ENCODE data around the gene MZB1.

The MZB1 gene

DNA sequence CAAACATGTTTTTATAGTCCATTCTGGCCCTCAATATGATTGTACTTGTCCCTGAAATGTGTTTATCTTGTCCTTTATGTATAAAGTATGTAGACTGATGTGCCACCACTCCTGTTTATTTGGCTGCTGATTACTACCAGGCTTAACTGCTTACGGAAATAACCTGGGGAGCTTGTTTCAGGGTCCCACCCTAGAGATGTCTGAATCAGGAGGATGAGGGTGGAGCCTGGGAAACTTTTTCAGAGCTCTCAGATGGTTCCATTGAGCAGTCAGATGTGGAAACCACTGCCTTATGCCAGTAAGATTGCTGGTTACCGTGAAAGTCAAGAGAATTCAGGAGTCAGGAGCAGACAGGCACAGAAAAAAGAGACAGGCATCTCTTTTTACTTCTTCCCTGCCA lies 25.8 kb downstream of the MZB1 start:
- no peak for DNase-seq
- Histone ChIP-seq H3K27me3 (ENCODE audit: control insufficient read depth in 1 of 2, insufficient read depth in 1 of 2, low read length in 2 of 2) (no peaks in the 10 kb centered on the region), H3K23ac (ENCODE audit: low read length in 2 of 2) (no peak overlapping the region), H3K79me1 (replicated peaks; ENCODE audit: low read length, poor library complexity, severe bottlenecking) (peaks cover 9% of the 10 kb centered on the region), H3K27ac (ENCODE audit: low read length, poor library complexity, severe bottlenecking) (no peak overlapping the region), H3K4me2 (ENCODE audit: low read length, poor library complexity, severe bottlenecking) (no peak overlapping the region), H3K14ac (ENCODE audit: low read length in 2 of 2) (no peak overlapping the region), H2BK12ac (ENCODE audit: low read length in 2 of 2) (no peak overlapping the region), H3K36me3 (ENCODE audit: control insufficient read depth in 1 of 2, insufficient read depth in 2 of 2, low read depth in 1 of 2, low read length in 2 of 2) (peaks cover 24 to 45% of the 10 kb centered on the region in 2 experiments), H2BK120ac (ENCODE audit: low read depth, low read length) (no peak overlapping the region), H2BK15ac (ENCODE audit: low read depth, poor library complexity, severe bottlenecking) (no peak overlapping the region), H4K8ac (ENCODE audit: low read length) (no peak overlapping the region), H4K91ac (ENCODE audit: low read length) (no peak overlapping the region), H3K18ac (ENCODE audit: low read depth in 1 of 2, low read length in 2 of 2) (no peak overlapping the region), H2BK5ac (ENCODE audit: low read depth, low read length, poor library complexity, severe bottlenecking) (no peak overlapping the region), H2AFZ (ENCODE audit: low read depth, low read length) (no peak overlapping the region), H3K4ac (ENCODE audit: low read depth in 1 of 2, low read length in 2 of 2) (no peak overlapping the region), H3K4me1 (ENCODE audit: control insufficient read depth, insufficient read depth, low read depth, low read length) (peaks cover 5% of the 10 kb centered on the region), H3K9ac (ENCODE audit: low read length) (no peak overlapping the region), H3K4me3 (ENCODE audit: insufficient read depth in 1 of 2, low read depth in 1 of 2, low read length in 2 of 2) (no peak overlapping the region), H2AK5ac (ENCODE audit: low read length, severe bottlenecking) (no peak overlapping the region), H3K9me3 (ENCODE audit: control insufficient read depth, low read length) (no peaks in the 10 kb centered on the region)
- 100% methylated on average over 1 of the region's 2 CpGs for WGBS

DNA sequence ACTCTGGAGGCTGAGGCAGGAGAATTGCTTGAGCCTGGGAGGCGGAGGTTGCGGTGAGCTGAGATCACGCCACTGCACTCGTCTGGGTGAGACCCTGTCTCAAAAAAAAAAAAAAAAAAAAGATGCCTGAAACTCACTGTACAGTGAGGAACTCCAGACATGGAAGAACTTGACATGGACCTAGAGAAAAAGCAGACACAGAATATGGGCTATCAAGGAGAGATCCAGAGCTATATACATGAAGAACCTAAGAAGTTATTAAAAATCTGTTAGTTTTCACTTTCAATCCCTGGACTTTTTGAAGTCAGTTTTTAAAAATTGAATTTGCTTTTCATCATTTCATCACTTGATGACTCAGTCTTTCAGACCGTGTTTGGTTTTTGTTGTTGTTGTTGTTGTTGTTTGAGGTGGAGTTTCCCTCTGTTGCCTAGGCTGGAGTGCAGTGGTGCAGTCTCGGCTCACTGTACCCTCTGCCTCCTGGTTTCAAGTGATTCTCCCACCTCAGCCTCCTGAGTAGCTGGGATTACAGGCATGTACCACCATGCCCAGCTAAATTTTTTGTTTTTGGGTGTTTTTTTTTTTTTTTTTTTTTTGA lies 27.8 kb downstream of the MZB1 start:
- Histone ChIP-seq H3K18ac (ENCODE audit: low read depth in 1 of 2, low read length in 2 of 2) (no peak overlapping the region), H3K14ac (ENCODE audit: low read length in 2 of 2) (no peak overlapping the region), H2AFZ (ENCODE audit: low read depth, low read length) (no peak overlapping the region), H3K23ac (ENCODE audit: low read length in 2 of 2) (no peak overlapping the region), H3K27me3 (ENCODE audit: control insufficient read depth in 1 of 2, insufficient read depth in 1 of 2, low read length in 2 of 2) (no peaks in the 10 kb centered on the region), H3K4me3 (ENCODE audit: insufficient read depth in 1 of 2, low read depth in 1 of 2, low read length in 2 of 2) (no peak overlapping the region), H3K9me3 (ENCODE audit: control insufficient read depth, low read length) (no peaks in the 10 kb centered on the region), H3K79me1 (replicated peaks; ENCODE audit: low read length, poor library complexity, severe bottlenecking) (peaks cover 7% of the 10 kb centered on the region), H3K4me2 (ENCODE audit: low read length, poor library complexity, severe bottlenecking) (no peak overlapping the region), H3K36me3 (ENCODE audit: control insufficient read depth in 1 of 2, insufficient read depth in 2 of 2, low read depth in 1 of 2, low read length in 2 of 2) (peaks cover 26 to 40% of the 10 kb centered on the region in 2 experiments), H2BK120ac (ENCODE audit: low read depth, low read length) (no peak overlapping the region), H4K8ac (ENCODE audit: low read length) (no peak overlapping the region), H2BK5ac (ENCODE audit: low read depth, low read length, poor library complexity, severe bottlenecking) (no peak overlapping the region), H2BK15ac (ENCODE audit: low read depth, poor library complexity, severe bottlenecking) (no peak overlapping the region), H2AK5ac (ENCODE audit: low read length, severe bottlenecking) (no peak overlapping the region), H2BK12ac (ENCODE audit: low read length in 2 of 2) (no peak overlapping the region), H3K27ac (ENCODE audit: low read length, poor library complexity, severe bottlenecking) (no peak overlapping the region), H3K4me1 (ENCODE audit: control insufficient read depth, insufficient read depth, low read depth, low read length) (peaks cover 6% of the 10 kb centered on the region), H3K9ac (ENCODE audit: low read length) (no peak overlapping the region), H4K91ac (ENCODE audit: low read length) (no peak overlapping the region), H3K4ac (ENCODE audit: low read depth in 1 of 2, low read length in 2 of 2) (no peak overlapping the region)
- DNase-seq, result no peak
- WGBS, result 87% methylated on average over 5 of the region's 6 CpGs

DNA sequence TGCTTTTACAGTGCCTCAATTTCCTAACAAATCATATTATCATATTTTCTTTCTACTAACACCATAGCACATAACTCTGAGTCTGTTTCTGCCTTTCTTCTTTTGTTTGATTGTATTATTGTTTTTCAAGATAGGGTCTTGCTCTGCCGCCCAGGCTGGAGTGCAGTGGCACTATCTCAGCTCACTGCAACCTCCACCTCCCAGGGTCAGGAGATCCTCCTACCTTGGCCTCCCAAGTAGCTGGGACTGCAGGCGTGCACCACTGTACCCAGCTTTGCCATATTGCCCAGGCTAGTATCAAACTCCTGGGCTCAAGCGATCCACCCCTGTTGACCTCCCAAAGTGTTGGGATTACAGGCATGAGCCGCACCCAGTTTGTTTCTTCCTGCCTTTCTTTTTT lies 29.3 kb downstream of the MZB1 start:
- peaks cover 5% of the 10 kb centered on the region for H3K79me1 ChIP-seq (replicated peaks; ENCODE audit: low read length, poor library complexity, severe bottlenecking)
- no peak overlapping the region for H3K4ac ChIP-seq (ENCODE audit: low read depth in 1 of 2, low read length in 2 of 2)
- no peak overlapping the region for H3K4me2 ChIP-seq (ENCODE audit: low read length, poor library complexity, severe bottlenecking)
- H3K36me3 ChIP-seq (ENCODE audit: control insufficient read depth in 1 of 2, insufficient read depth in 2 of 2, low read depth in 1 of 2, low read length in 2 of 2), result peaks cover 19 to 24% of the 10 kb centered on the region in 2 experiments
- no peak overlapping the region for H3K14ac ChIP-seq (ENCODE audit: low read length in 2 of 2)
- no peaks in the 10 kb centered on the region for H3K27me3 ChIP-seq (ENCODE audit: control insufficient read depth in 1 of 2, insufficient read depth in 1 of 2, low read length in 2 of 2)
- WGBS, result 100% methylated on average over 4 of the region's 4 CpGs
- H3K9me3 ChIP-seq (ENCODE audit: control insufficient read depth, low read length), result no peaks in the 10 kb centered on the region
- no peak overlapping the region for H3K18ac ChIP-seq (ENCODE audit: low read depth in 1 of 2, low read length in 2 of 2)
- no peak overlapping the region for H2BK15ac ChIP-seq (ENCODE audit: low read depth, poor library complexity, severe bottlenecking)
- no peak overlapping the region for H2BK12ac ChIP-seq (ENCODE audit: low read length in 2 of 2)
- H3K4me3 ChIP-seq (ENCODE audit: insufficient read depth in 1 of 2, low read depth in 1 of 2, low read length in 2 of 2), result no peak overlapping the region
- H2AFZ ChIP-seq (ENCODE audit: low read depth, low read length), result no peak overlapping the region
- H3K4me1 ChIP-seq (ENCODE audit: control insufficient read depth, insufficient read depth, low read depth, low read length), result peaks cover 6% of the 10 kb centered on the region
- no peak overlapping the region for H3K9ac ChIP-seq (ENCODE audit: low read length)
- no peak overlapping the region for H2BK5ac ChIP-seq (ENCODE audit: low read depth, low read length, poor library complexity, severe bottlenecking)
- no peak overlapping the region for H3K27ac ChIP-seq (ENCODE audit: low read length, poor library complexity, severe bottlenecking)
- no peak for DNase-seq
- H4K91ac ChIP-seq (ENCODE audit: low read length), result no peak overlapping the region
- no peak overlapping the region for H2AK5ac ChIP-seq (ENCODE audit: low read length, severe bottlenecking)
- no peak overlapping the region for H4K8ac ChIP-seq (ENCODE audit: low read length)
- no peak overlapping the region for H3K23ac ChIP-seq (ENCODE audit: low read length in 2 of 2)
- no peak overlapping the region for H2BK120ac ChIP-seq (ENCODE audit: low read depth, low read length)

DNA sequence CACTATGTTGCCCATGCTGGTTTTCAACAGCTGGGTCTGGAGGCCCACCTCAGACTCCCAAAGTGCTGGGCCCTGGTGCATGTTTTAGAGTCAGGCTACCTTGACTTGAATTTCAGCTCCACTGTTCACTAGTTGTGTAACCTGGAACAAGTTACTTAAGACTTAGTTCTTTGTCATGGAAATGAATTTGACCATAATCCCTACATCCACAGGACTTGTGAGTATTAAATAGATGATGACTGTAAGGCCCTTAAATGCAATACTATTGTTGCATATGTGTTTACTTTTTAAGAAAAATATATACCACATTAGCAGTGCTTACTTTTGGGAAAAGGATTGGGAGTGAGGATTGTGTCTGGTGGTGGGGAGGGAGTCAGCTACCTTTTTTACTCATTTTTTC lies 31.6 kb downstream of the MZB1 start:
- no peak overlapping the region for H3K9ac ChIP-seq (ENCODE audit: low read length)
- no peaks in the 10 kb centered on the region for H3K27me3 ChIP-seq (ENCODE audit: control insufficient read depth in 1 of 2, insufficient read depth in 1 of 2, low read length in 2 of 2)
- H3K27ac ChIP-seq (ENCODE audit: low read length, poor library complexity, severe bottlenecking), result no peak overlapping the region
- peaks cover 3% of the 10 kb centered on the region for H3K9me3 ChIP-seq (ENCODE audit: control insufficient read depth, low read length)
- no peak for DNase-seq
- H3K4me2 ChIP-seq (ENCODE audit: low read length, poor library complexity, severe bottlenecking), result no peak overlapping the region
- peaks cover 11 to 18% of the 10 kb centered on the region in 2 experiments for H3K36me3 ChIP-seq (ENCODE audit: control insufficient read depth in 1 of 2, insufficient read depth in 2 of 2, low read depth in 1 of 2, low read length in 2 of 2)
- no peak overlapping the region for H2AK5ac ChIP-seq (ENCODE audit: low read length, severe bottlenecking)
- H3K18ac ChIP-seq (ENCODE audit: low read depth in 1 of 2, low read length in 2 of 2), result no peak overlapping the region
- H4K8ac ChIP-seq (ENCODE audit: low read length), result no peak overlapping the region
- H3K79me1 ChIP-seq (replicated peaks; ENCODE audit: low read length, poor library complexity, severe bottlenecking), result peaks cover 2% of the 10 kb centered on the region
- H2BK12ac ChIP-seq (ENCODE audit: low read length in 2 of 2), result no peak overlapping the region
- H2BK15ac ChIP-seq (ENCODE audit: low read depth, poor library complexity, severe bottlenecking), result no peak overlapping the region
- no peak overlapping the region for H3K14ac ChIP-seq (ENCODE audit: low read length in 2 of 2)
- no peak overlapping the region for H3K4me3 ChIP-seq (ENCODE audit: insufficient read depth in 1 of 2, low read depth in 1 of 2, low read length in 2 of 2)
- H3K4ac ChIP-seq (ENCODE audit: low read depth in 1 of 2, low read length in 2 of 2), result no peak overlapping the region
- no peak overlapping the region for H2AFZ ChIP-seq (ENCODE audit: low read depth, low read length)
- H3K4me1 ChIP-seq (ENCODE audit: control insufficient read depth, insufficient read depth, low read depth, low read length), result peaks cover 6% of the 10 kb centered on the region
- no peak overlapping the region for H3K23ac ChIP-seq (ENCODE audit: low read length in 2 of 2)
- no peak overlapping the region for H2BK120ac ChIP-seq (ENCODE audit: low read depth, low read length)
- H2BK5ac ChIP-seq (ENCODE audit: low read depth, low read length, poor library complexity, severe bottlenecking), result no peak overlapping the region
- no peak overlapping the region for H4K91ac ChIP-seq (ENCODE audit: low read length)
